Measurements from ENCODE around the gene NELFE. TPM values are rescaled to one million over a fixed set of nuclear protein-coding genes. Genes with fewer than 3 reads are reported as not detected.
A peak's percentile ranks its signal among the peaks of the same experiment; 100 is the strongest.

Gene NELFE
- total and polyA plus RNA-seq, 2 of the 13 experiments (the other 11 are each of a cell fraction or from before 2014, with no cell fraction given): 51.3 to 69.8 TPM

GRCh38 chr6:31940256-31940664, 18.5 kb downstream of the NELFE start (continued):
- TF ChIP-seq ZBTB44 (CRISPR knock-in tag; IDR thresholded peaks at IDR 0.05) (no peak), KLF6 (CRISPR knock-in tag; IDR thresholded peaks at IDR 0.05) (0 out of 2 replicates have a peak, but pooled peaks have one; percentile 46), GTF2F1 (IDR thresholded peaks at IDR 0.05; ENCODE audit: low read length) (no peak), ZNF281 (CRISPR knock-in tag; IDR thresholded peaks at IDR 0.05; ENCODE audit: borderline replicate concordance) (peak; percentile 87), SIN3A (IDR thresholded peaks at IDR 0.05; ENCODE audit: borderline replicate concordance, low read depth, low read length) (no peak), RNF2 (conservative IDR thresholded peaks at IDR 0.05; ENCODE audit: low read depth) (no peak), HNF4A (CRISPR knock-in tag; IDR thresholded peaks at IDR 0.05) (peak; percentile 65), JARID2 (CRISPR knock-in tag; IDR thresholded peaks at IDR 0.05; ENCODE audit: insufficient replicate concordance) (no peak), ZSCAN21 (CRISPR knock-in tag; IDR thresholded peaks at IDR 0.05; ENCODE audit: borderline replicate concordance) (no peak), RARA (CRISPR knock-in tag; IDR thresholded peaks at IDR 0.05) (no peak), ZNF280D (CRISPR knock-in tag; IDR thresholded peaks at IDR 0.05) (no peak), AKAP8 (CRISPR knock-in tag; IDR thresholded peaks at IDR 0.05) (no peak), EP300 (IDR thresholded peaks at IDR 0.05; ENCODE audit: low read depth in 2 of 2, low read length in 2 of 2) (no peak), EP300 (CRISPR knock-in tag; IDR thresholded peaks at IDR 0.05; ENCODE audit: borderline replicate concordance) (0 out of 2 replicates have a peak, but pooled peaks have one; percentile 25), ZBTB7A (CRISPR knock-in tag; IDR thresholded peaks at IDR 0.05) (no peak), CREB1 (IDR thresholded peaks at IDR 0.05) (peak; percentile 29; the same call in 1 of the 2 replicates), CREB1 (CRISPR knock-in tag; IDR thresholded peaks at IDR 0.05) (no peak), SKI (IDR thresholded peaks at IDR 0.05; ENCODE audit: partially characterized antibody) (peak; percentile 26), PLRG1 (conservative IDR thresholded peaks at IDR 0.05) (no peak), KDM6A (CRISPR knock-in tag; IDR thresholded peaks at IDR 0.05; ENCODE audit: low read depth) (0 out of 2 replicates have a peak, but pooled peaks have one; percentile 14), TEAD3 (CRISPR knock-in tag; optimal IDR thresholded peaks at IDR 0.05; ENCODE audit: borderline replicate concordance) (peak; percentile 71), HOXD1 (CRISPR knock-in tag; IDR thresholded peaks at IDR 0.05) (no peak), HNRNPK (IDR thresholded peaks at IDR 0.05; ENCODE audit: low read depth, low read length, poor library complexity, severe bottlenecking) (no peak), SIX4 (CRISPR knock-in tag; IDR thresholded peaks at IDR 0.05) (peak; percentile 68)
